Medulla oblongata (tissue), 1 donor: ENCODE results near the gene MCF2L2.

Experiments
- DNase-seq: peaks from one replicate; pipeline ENCODE4 v3.0.0-alpha.2; 2015; ENCODE audit errors: extremely low spot score

Gene MCF2L2

GRCh38 chr3:183129243-183129642 lies 299.2 kb downstream of the MCF2L2 start:
- no peak for DNase-seq

DNA sequence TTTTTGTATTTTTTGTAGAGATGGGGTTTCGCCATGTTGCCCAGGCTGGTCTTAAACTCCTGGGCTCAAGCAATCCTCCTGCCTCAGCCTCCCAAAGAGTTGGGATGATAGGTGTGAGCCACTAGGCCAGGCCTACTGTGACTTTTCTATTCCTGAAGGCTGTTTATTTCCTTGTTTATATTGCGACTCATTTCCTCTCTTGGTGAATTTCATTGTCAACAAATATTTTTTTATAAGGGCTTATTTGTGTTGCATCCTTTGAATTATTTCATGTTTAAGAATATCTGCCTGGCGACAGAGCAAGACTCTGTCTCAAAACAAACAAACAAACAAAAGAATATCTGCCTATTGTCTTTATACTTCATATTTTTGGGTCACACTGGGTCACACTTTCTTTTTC lies 299.7 kb downstream of the MCF2L2 start:
- DNase-seq = no peak
